ENCODE measurements around the gene POU3F3. TPM values are rescaled to one million over a fixed set of nuclear protein-coding genes. Genes with fewer than 3 reads are reported as not detected.

Gene POU3F3
- total RNA-seq, 1 donor from 2014 or later, result not detected

DNA sequence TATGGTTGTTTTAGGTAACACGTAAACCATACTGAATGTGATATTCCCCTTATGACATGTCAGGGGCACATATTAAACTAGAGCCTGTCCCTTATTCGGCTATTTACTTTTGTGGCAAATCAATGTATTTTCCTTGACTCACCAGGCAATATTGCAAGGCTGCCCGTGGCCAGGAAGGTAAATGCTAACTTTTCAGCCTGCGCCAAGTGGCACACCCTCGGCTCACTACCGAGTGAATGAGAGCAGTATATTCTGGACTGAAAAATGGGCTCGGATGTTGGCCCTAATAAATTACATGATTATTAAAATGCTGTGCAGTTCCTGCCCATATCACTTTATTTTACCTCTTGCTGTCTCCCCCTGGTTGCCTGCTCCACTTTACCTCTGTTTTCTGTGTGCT, 46.7 kb downstream of the POU3F3 start:
- Mint-ChIP-seq H3K4me1 (ENCODE audit: low read depth) (no peaks in the 10 kb centered on the region), H3K36me3 (ENCODE audit: low read depth) (no peaks in the 10 kb centered on the region), H3K4me3 (no peak overlapping the region), H3K9me3 (no peaks in the 10 kb centered on the region), H3K27me3 (ENCODE audit: insufficient read depth) (peaks cover 6% of the 10 kb centered on the region), H3K27ac (no peak overlapping the region)
- intact Hi-C loops (cut with micrococcal nuclease), result no loop called here
- no peak for DNase-seq (ENCODE audit: low spot score)

- peaks cover 6% of the 10 kb centered on the region for H3K27me3 Mint-ChIP-seq (ENCODE audit: insufficient read depth)
- DNase-seq (ENCODE audit: low spot score), result no peak
- H3K9me3 Mint-ChIP-seq, result no peaks in the 10 kb centered on the region
- no peak overlapping the region for H3K4me3 Mint-ChIP-seq
- no peak overlapping the region for H3K27ac Mint-ChIP-seq
- H3K36me3 Mint-ChIP-seq (ENCODE audit: low read depth), result no peaks in the 10 kb centered on the region
- no peaks in the 10 kb centered on the region for H3K4me1 Mint-ChIP-seq (ENCODE audit: low read depth)
- intact Hi-C loops (cut with micrococcal nuclease), result no loop called here
Measured at GRCh38 chr2:104901037-104901881, 47.3 kb downstream of the POU3F3 start.

DNA sequence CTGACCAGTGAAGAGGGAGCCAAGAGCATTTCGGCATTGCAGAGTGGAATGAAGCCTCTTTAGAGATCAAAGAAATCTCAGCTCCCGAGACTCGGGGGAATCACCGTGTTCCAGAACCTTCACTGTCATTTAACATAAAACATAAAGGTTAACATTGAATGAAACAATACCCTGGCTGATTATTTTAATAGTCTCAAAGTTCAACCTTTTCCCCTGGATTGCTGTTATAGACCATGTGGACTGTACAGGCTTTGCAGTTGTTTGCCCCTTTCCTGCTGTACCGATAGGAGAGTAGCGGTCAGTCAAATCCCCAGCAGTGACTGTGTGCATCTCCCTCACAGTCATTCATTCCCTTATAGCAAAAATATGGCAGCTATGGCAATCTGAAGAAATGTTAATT, 48.4 kb downstream of the POU3F3 start:
- peaks cover 8% of the 10 kb centered on the region for H3K27me3 Mint-ChIP-seq (ENCODE audit: insufficient read depth)
- H3K4me1 Mint-ChIP-seq (ENCODE audit: low read depth), result no peaks in the 10 kb centered on the region
- no peak overlapping the region for H3K27ac Mint-ChIP-seq
- no peak overlapping the region for H3K4me3 Mint-ChIP-seq
- H3K36me3 Mint-ChIP-seq (ENCODE audit: low read depth), result no peaks in the 10 kb centered on the region
- intact Hi-C loops (cut with micrococcal nuclease), result no loop called here
- DNase-seq (ENCODE audit: low spot score), result no peak
- H3K9me3 Mint-ChIP-seq, result no peaks in the 10 kb centered on the region

Other genes with a start within 250 kb of the POU3F3 start
- gene MRPS9, start 184.0 kb downstream of the POU3F3 start, total RNA-seq, result 32.5 and 33.0 TPM in 2 replicates

Measured in activated T-helper 1 cell treated with anti-CD3 and anti-CD28 coated beads, Interleukin-12 subunit alpha, Interleukin-12 subunit beta, Interleukin-2, Interleukin-4 antibody, amounts not matched to agents 30 ng/mL and 10 ng/mL and 1 ng/mL, durations not matched to agents 14 hours and 24 hours and 36 hours (primary cell).